Measurements from ENCODE around the gene TINAGL1.
A peak's percentile ranks its signal among the peaks of the same experiment; 100 is the strongest.

Gene TINAGL1, protein sequence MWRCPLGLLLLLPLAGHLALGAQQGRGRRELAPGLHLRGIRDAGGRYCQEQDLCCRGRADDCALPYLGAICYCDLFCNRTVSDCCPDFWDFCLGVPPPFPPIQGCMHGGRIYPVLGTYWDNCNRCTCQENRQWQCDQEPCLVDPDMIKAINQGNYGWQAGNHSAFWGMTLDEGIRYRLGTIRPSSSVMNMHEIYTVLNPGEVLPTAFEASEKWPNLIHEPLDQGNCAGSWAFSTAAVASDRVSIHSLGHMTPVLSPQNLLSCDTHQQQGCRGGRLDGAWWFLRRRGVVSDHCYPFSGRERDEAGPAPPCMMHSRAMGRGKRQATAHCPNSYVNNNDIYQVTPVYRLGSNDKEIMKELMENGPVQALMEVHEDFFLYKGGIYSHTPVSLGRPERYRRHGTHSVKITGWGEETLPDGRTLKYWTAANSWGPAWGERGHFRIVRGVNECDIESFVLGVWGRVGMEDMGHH

DNA sequence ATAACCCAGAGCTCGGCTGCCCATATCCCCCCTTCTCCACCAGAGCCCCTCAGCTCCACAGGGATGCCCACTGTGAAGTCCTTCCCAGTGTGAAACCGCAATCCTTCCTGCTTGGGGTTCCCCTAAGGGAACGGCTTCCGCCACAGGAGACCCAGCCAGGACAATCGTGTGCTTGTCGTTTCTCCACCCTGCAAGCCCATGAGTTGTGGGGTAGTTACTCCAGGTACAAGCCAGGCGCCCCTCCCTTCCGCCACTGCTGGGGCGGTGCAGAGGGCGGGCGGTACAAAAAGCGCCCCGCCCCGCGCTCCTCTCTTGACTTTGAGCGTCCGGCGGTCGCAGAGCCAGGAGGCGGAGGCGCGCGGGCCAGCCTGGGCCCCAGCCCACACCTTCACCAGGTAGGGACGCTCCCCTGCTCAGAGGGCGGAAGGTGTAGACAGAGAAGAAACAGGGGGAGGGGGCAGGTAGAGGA lies at the start of gene TINAGL1:
Gene TINAGL1, plus strand, starts transcription at position 315 of the 469 bp plus-strand sequence. CDS start 634 bp downstream, outside the sequence.
- no peak for DNase-seq (ENCODE audit: low read depth in 1 of 2, low spot score in 1 of 2)

DNA sequence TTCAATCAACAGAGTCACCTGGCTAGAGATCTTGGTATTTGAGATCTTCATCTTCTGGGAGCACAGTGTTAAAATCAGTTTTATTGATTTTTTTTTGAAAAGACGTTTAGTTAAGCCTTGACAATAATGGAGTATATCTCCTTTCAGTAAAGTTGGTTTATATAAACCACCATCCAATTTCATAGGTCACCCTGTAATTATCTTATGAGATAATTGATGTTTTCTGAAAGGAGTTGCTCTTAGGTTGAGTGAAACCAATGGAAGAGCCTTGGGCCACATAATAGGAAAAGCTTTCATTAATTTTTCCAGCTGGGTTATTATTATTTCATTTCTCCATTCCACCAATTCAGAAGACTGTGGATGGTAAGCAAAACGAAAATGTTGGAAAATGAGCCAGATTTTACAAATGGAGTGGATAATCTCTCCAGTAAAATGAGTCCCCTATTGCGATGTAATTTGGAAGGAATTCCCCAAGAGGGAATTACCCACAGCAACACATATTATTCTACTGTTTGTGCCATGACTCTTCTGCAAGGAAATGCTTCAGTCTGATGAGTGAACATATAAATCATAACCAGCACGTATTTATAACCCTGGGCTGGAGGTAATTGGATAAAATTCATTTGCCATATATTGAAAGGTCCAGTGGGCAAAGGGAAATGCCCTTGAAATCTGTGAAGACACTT lies 46.2 kb upstream of the TINAGL1 start:
- DNase-seq (ENCODE audit: low read depth in 1 of 2, low spot score in 1 of 2), result no peak

DNA sequence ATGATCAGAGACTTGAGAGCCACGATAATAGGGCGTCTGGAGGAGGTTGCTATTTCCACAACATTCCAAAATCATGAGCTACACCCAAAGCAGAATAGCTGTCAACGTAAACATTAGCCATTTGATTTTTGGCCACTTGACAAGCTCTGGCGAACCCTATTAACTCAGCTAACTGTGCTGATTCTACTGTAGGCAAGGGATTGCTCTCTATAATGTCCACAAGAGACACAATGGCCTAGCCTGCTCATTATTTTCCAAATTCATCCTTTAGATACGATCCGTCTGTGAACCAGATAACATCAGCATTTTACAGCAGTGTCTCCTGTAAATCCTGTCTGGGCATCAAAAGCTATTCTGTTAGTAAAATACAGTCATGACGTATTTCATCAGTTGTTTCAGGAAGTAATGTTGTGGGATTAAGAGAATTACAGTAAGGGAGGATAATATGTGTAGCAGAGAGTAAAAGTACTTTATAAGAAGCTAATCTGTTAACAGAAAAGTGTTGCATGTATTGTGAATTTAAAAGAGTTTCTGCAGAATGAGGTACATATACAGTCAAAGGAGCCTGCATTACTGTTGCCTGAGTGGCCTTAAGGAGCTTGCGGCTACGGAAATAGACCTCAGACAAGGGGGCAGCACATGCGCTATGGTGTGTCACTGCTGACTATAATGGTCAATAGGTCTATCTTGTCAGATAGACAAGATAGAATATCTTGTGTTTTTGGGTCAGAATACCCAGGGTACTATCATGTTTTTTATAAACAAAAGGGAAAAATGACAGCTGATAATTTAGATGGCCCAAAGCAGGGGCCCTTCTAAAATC lies 44.9 kb upstream of the TINAGL1 start:
- DNase-seq (ENCODE audit: low read depth in 1 of 2, low spot score in 1 of 2), result no peak

DNA sequence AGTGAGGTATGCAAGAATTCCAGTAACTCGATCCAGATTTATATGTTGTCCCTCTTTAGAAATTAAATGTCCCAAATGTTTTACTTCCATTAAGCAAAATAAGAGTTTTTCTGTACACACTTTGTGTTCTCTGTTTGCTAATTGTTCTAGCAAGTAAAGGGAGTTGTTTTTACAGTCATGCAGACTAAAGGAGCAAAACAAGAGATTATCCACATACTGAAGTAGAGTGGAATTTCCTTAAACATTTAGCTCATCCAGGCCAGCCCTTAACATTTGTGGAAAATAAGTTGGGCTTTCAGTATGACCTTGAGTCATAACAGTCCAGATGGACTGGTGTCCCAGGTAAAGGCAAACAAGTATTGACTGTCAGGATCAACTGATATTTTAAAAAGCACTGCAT lies 44.1 kb upstream of the TINAGL1 start:
- no peak for DNase-seq (ENCODE audit: low read depth in 1 of 2, low spot score in 1 of 2)

DNA sequence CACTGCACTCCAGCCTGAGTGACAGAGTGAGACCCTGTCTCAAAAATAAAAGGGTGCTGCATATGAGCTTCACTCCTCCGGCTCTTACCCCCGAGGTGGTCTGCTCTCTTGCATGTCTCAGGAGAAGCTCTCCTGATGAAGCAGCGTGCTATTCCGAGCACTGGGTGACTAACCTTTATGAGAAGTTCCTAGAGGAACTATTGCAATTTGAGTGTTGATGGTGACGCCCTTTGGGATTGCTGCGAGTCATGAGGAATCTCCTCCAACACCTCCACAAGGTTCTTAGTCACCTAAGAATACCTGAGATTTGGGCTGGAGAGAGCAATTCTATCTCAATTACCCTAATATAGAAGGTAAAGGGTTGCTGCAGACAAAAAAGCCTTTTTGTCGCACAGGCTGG lies 40.8 kb upstream of the TINAGL1 start:
- no peak for DNase-seq (ENCODE audit: low read depth in 1 of 2, low spot score in 1 of 2)

DNA sequence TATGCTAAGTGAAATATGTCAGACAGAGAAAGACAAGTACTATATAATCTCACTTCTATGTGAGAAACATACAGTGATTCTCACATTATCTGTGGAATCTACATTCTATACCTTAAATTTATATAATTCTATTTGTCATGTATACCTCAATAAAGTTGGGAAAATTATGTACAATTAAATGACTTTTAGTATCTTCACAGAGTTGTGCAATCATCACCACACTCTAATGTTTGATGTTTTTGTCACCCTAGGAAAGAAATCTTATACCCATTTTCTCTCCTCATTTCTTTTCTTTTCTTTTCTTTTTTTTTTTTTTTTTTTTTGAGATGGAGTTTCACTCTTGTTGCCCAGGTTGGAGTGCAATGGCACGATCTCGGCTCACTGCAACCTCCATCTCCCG lies 37.0 kb upstream of the TINAGL1 start:
- no peak for DNase-seq (ENCODE audit: low read depth in 1 of 2, low spot score in 1 of 2)

DNA sequence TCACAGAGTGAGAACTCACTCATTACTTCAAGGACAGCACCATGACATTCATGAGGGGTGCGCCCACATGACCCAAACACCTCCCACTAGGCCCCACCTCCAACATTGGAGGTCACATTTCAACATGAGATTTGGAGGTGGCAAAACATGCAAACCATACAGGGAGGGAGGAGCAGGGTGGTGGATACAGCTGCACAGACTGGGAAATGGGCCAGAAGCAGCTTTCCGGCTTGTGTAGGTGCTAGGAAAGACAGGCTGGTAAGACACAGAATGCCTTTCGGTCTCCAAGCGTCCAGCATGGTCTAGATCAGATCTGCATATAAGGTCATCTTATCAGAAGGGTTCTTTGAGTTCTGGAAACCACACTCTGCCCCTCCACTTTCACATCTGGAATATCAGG lies 35.1 kb upstream of the TINAGL1 start:
- DNase-seq (ENCODE audit: low read depth in 1 of 2, low spot score in 1 of 2), result no peak

DNA sequence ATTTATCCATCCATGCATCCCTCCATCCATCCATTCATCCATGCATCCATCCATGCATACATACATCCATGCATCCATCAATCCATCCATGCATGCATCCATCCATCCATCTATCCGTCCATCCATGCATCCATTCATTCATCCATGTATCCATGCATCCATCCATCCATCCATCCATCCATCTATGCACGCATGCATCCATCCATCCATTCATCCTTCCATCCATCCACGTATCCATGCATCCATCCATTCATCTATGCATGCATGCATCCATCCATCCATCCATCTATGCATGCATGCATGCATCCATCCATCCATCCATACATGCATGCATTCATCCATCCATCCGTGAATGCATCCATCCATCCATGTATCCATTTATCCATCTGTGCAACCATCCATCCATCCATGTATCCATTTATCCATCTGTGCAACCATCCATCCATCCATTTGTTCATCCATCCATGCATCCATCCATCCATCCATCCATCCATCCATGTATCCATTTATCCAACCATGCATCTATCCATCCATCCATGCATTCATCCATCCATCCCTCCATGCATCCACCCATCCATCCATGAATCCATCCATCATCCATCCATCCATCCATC lies 30.3 kb upstream of the TINAGL1 start:
- DNase-seq (ENCODE audit: low read depth in 1 of 2, low spot score in 1 of 2), result no peak

DNA sequence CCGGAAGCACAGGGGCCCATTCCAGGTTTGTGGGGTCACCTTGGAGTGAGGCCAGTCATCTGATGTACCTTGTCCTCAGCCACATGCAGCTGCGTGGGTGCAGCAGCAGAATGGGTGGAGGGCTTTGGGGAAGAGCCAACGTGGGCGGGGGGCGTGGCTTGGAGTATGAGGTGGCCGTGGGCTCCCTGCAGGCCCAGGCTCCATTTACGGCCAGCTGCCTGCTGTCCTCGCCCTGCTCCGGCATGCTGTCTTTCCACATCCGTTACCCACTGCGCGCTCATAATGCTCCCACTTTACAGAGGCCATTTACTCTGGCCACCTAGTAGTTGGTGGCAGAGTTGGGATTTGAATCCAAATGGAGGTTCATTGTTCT lies 27.8 kb upstream of the TINAGL1 start:
- no peak for DNase-seq (ENCODE audit: low read depth in 1 of 2, low spot score in 1 of 2)

DNA sequence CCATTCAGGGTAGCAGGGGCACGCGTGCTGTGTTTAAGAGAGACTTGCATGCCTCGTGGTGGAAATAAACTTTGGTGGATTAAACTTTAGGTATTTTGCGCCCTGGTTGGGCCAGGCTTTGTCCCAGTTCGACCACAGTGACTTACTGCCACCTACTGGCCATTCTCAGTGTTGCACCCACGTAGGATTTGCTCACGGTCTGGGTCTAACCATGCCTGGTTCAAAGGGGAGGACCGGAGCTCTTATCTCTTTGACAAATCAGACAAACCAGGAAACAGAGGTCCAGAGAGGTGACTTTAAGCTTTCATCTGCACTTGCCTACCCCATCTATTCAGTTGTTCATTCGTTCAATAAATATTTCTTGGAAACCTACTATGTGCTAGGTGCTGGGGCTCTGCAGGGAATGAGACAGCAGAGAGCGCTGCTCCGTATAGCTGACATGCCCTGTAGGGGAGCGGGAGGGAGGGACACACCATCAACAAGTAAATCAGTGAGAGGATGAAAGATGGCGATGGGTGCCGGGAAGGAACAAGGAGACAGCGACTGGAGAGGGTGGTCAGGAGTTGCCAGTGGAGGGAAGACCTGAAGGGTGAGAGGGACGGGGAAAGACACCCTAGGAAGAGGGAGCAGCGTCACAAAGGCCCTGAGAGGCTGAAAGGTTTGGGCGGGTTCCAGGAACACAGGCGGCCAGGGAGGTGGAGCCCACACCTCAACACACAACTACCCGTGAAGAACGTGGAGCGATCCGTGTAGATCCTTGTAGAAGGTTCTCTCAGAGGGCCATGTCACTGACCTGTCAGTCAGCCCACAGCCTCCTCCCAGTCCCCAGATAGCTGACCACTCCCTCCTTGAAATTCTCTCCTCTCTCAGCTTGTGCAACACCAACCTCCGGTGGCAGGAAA lies 27.2 kb upstream of the TINAGL1 start:
- peak; percentile 69 to 81 for DNase-seq (ENCODE audit: low read depth in 1 of 2, low spot score in 1 of 2)

DNA sequence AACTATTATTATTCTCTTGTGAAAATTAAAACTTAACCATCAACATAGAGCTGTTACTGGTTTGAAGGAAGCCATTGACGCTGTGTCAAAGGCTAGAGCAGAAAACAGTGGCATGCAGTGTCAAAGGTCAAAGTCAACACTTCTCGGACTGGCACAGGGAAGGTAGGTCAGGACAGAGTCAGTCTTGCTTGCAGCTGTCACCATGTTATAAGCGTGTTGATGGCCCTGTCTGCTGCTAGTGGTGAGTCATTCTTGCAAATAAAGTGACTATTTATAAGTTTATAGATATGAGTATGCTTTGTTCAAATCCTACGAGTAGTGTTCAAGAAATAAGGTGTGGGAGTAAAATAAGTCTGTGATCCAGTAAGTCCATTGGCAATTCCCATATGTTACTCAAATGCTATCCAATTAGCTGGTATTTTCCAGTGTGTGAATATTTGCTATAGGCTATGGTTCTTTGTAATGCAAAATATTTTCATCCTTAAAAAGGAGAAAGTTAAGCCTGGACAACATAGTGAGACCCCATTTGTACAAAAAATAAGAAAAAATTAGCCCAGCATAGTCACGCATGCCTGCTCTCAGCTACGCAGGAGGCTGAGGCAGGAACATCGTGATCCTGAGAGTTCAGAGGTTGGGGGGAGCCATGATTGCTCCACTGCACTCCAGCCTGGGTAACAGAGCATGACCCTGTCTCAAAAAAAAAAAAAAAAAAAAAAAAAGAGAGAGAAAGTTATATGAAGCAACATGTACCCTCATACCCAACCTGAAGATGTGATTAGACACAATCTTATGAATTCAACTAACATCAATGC lies 26.3 kb upstream of the TINAGL1 start:
- DNase-seq (ENCODE audit: low read depth in 1 of 2, low spot score in 1 of 2), result no peak

DNA sequence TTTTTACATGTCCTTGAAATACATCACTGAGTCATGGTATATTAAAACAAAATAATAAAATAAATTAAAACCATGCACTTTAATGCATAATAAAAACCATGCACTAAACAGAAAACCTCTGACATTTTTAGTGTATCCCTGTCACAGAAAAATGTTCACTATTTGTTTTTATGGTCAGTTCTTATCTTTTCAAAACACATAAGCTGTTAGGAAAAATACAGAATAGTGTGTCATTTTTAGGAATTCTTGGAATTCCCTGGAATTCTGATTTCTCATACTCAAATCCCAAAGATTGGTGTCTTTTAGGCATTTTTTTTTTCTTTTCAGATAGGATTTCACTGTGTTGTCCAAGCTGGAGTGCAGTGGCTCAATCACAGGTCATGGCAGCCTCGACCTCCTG lies 25.1 kb upstream of the TINAGL1 start:
- no peak for DNase-seq (ENCODE audit: low read depth in 1 of 2, low spot score in 1 of 2)

DNA sequence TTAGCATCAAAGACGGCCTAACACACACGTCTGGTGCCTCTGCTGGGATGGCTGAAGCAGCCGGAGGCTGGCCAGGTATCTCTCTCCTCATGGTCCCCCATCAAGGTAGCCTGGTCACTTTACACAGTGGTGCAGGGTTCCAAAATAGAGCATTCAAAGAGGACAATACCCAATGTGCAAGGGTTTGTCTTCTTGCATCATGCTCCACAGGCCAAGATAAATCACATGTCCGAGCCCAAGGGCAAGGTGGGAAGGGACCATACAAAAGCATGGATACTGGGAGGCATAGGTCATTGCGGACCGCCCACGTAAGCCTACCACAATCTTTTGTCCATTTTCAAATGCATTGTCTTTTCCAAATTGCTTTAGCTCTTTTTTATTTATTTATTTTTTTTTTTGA lies 23.8 kb upstream of the TINAGL1 start:
- DNase-seq (ENCODE audit: low read depth in 1 of 2, low spot score in 1 of 2), result no peak

DNA sequence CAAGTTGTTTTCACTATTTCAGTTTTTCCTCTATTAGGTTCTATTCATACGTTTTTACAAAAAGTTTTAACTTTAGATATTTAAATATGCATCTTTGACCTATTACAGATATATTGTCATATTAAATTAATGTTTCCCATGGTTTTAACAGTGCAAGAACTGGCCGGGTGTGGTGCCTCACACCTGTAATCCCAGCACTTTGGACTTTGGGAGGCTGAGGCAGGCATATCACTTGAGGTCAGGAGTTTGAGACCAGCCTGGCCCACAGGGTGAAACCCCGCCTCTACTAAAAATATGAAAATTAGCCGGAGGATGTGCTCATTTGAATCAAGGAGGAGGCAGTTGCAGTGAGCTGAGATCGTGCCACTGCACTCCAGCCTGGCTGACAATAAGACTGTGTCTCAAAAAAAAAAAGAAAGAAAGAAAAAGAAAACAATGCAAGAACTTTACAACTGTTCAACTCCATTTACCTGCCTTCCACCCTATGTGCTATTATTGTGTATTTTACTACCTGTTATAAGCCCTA lies 19.8 kb upstream of the TINAGL1 start:
- no peak for DNase-seq (ENCODE audit: low read depth in 1 of 2, low spot score in 1 of 2)

DNA sequence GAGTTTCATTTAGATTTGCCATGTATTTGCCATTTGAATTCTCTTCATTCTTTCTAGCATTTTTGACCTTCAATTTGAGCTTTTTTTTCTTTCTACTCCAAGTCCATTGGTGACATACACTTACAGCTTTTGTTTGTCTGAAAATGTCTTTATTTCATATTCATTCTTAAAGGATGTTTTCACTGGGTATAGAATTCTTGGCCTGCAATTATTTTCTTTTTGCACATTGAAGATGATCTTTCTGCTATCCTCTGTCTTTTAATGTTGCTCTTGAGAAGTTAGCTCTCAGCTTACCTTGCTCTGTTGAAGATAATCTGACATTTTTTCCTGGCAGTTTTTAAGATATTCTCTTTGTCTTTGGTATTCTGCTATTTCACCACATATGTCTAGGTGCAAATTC lies 16.6 kb upstream of the TINAGL1 start:
- no peak for DNase-seq (ENCODE audit: low read depth in 1 of 2, low spot score in 1 of 2)

DNA sequence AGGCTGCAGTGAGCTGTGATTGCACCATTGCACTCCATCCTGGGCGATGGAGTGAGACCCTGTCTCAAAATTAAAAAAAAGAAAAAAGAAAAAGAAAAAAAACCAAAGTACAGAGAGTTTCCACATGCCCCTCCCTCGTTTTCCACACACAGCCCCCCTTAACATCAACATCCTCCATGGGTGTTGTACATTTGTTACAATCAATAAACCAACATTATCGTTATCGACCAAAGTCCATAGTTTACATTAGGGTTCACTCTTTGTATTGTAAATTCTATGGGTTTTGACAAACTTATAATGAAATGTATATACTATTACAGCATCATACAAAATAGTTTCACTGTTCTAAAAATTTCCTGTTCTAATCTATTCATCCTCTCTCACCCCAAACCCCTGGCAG lies 15.9 kb upstream of the TINAGL1 start:
- DNase-seq (ENCODE audit: low read depth in 1 of 2, low spot score in 1 of 2), result no peak

DNA sequence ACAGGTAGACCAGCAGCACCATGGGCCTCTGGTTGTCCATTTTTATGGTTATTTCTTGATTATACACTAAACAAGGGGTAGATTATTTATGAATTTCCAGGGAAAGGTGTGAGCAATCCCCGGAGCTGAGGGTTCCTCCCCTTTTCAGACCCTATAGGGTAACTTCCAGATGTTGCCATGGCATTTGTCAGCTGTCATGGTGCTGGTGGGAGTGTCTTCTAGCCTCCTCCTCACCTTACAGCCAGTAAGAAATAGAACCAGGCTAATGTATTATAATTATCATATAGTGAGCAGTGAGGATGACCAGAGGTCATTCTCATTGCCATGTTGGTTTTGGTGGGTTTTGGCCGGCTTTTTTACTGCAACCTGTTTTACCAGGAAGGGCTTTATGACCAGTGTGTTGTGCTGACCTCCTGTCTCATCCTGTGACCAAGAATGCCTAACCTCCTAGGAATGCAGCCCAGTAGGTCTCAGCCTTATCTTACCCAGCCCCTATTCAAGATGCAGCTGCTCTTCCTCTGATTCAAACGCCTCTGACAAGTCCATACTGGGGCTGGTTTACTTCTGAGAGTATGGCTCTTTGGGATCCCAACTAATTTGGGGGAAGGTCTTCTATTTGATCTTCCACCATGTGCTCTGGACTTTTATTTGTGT lies 13.5 kb upstream of the TINAGL1 start:
- DNase-seq (ENCODE audit: low read depth in 1 of 2, low spot score in 1 of 2), result no peak

DNA sequence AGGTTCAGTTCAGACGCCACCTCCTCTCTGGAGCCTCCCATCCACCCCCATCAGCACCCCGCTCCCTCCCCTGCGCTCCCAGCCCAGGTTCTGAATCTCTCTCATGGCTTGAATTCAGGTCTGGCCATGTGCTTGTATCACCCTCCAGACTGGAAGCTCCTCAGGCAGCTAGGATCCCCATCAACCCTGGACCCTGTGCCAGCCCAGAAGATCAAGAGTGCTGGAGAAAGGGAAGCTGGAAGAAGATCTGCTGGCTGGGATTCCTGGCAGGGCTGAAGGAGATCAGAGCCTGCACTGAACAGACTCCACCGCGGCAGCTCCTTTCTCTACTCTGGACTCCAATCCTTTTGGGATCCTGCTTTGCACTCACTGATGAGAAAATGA lies 11.7 kb upstream of the TINAGL1 start:
- DNase-seq (ENCODE audit: low read depth in 1 of 2, low spot score in 1 of 2), result no peak

Data from stimulated activated CD4-positive, alpha-beta T cell treated with anti-CD3 and anti-CD28 coated beads, Interleukin-15, amount 100 ng/mL, for 1 hour (primary cell).